Pancreas (tissue), 10 donors: ENCODE results near the gene SH3BGRL2. TPM values are rescaled to one million over a fixed set of nuclear protein-coding genes. Genes with fewer than 3 reads are reported as not detected.

ENCODE experiments used
- ATAC-seq, 4 donors: fragments of 200-7000 bp; cut with Tn5 transposase; one replicate each; pipeline versions ENCODE4 v1.8.0 to v1.9.1; 2020; ENCODE audit warnings: mild to moderate bottlenecking in 4 of 4, moderate library complexity in 4 of 4
- DNase-seq, 6 donors: peaks; one replicate each; pipeline ENCODE4 v3.0.0-alpha.2; 2020
- FAIRE-seq: peaks from 2 replicates; lab custom pipeline; 2012; peaks lifted over from hg19 to GRCh38; lab: Jason Lieb, UNC
- H3K27ac ChIP-seq, 4 donors: fragments of 200-600 bp; sonication (generic); 1 replicate in 3 of 4; 2 replicates in 1 of 4; pipeline versions ENCODE4 v1.5.0 to v1.8.0; 2020
- H3K27me3 ChIP-seq, 4 donors: fragments of 200-600 bp; one replicate each; pipeline ENCODE4 v1.8.0; 2021
- H3K36me3 ChIP-seq, 3 donors: fragments of 200-600 bp; sonication (generic) in 1 of 3; one replicate each; pipeline versions ENCODE4 v1.5.0 to v1.8.0; 2020 to 2021
- H3K4me1 ChIP-seq, 3 donors: fragments of 200-600 bp; one replicate each; pipeline ENCODE4 v1.8.0; 2021
- H3K4me3 ChIP-seq, 4 donors: fragments of 200-600 bp; sonication (generic) in 2 of 4; one replicate each; pipeline versions ENCODE4 v1.5.0 to v1.8.0; 2020 to 2021
- H3K9me3 ChIP-seq, 4 donors: fragments of 200-600 bp; one replicate each; pipeline ENCODE4 v1.8.0; 2021
- WGBS, 2 donors: extraction: QIAGEN DNeasy Blood & Tissue Kit; methylation state at CpG; one replicate each; pipeline ENCODE4 v1.1.7; 2013; 5-methylcytosine and 5-hydroxymethylcytosine counted together
- intact Hi-C, 3 donors: fragments of 100-400 bp; cut with DNase I; formaldehyde crosslinking; loops; one replicate each; pipeline versions ENCODE4 v1.11.1 to v1.14.2; 2022
- polyA plus RNA-seq, 2 donors: library from polyadenylated mRNA; stranded (reverse); fragments of 200-250 nt; gene quantifications; one replicate each; pipeline ENCODE4 v1.2.3, GENCODE V29; 2013
- total RNA-seq, 6 donors: library from RNA; stranded (reverse); fragmentation: NEBNext Ultra II Directional in 4 of 6; extraction: Animal tissue kit (Norgen Biotek cat#: 25700) in 4 of 6; gene quantifications; one replicate each; pipeline versions ENCODE4 v1.2.1 to v1.2.4, GENCODE V29; 2021 to 2023
- TF ChIP-seq, protein P1 (sequence below), 4 donors: fragments of 200-600 bp; sonication (generic) in 3 of 4; IDR thresholded peaks; one replicate each; pipeline versions ENCODE4 v1.5.0 to v1.8.0; 2021; ENCODE audit warnings: antibody characterized with exemption in 4 of 4
- donor health status: healthy with polysubstance abuse.
- donor health status: DM: no; HTN: no; CAD: no; lungs with moderate emphysema.
- donor health status: DM: no; HTN: no; CAD: no.
- donor health status: control.
- donor health status: control.
- donor health status: Bipolar disorder and iron deficiency.
- donor health status: DM: yes; HTN: yes; CAD: no.
- donor health status: DM: no; HTN: no; CAD: no.
- donor health status: DM: no; HTN: no; CAD: no.
- donor health status: DM: yes; HTN: yes; CAD: no.

Gene SH3BGRL2
- total RNA-seq: 10 to 100 TPM in 5 of 6 donors, 1 to 10 TPM in 1; 6.7 to 22.1 (median 12.1) TPM
- 10 to 100 TPM in 1 of 2 donors, 1 to 10 TPM in 1; 6.1 to 11.7 TPM for polyA plus RNA-seq

DNA sequence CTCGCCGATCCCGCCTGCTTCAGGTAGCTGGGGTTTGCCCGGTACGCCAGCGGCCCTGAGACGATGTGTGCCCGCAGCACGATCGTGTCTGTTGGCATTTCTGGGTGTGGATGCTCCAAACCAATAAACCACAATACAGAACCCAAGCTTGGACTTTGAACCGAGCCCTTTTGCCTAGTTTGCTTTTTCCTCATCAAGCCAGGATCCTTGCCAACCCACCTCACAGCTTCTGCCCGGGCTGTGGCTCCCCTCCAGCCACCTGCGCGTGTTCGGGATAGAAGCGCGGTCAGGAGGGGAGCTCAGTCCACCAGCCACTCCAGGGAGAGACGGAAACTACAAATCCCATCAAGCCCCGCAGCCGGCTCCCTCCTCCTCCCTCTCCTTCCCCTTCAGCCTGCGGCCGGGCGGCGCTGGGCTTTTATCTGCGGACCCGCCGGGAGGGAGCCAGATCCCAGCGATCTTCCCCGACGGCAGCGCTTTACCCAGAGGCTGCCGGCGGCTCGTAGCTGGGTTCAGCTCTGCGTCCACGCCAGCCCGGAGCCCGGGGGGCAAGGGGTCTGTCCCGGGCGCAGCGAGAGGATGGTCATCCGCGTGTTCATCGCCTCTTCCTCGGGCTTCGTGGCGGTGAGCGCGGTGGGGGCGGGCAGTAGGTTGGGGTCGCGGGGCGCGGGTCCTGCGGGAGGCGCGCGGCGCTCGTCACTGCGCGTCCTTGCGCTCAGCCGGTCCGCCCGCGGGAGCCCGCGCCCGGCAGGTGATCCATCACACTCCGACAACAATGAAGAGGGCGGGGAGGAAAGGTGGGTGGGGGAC lies at the start of gene SH3BGRL2:
TSS of gene SH3BGRL2 (plus strand) at position 447 of the 810 bp plus-strand sequence. CDS start at position 580, 133 bp downstream.
- Histone ChIP-seq H3K27ac (peak within 1 kb of the TSS; percentile 70 to 89 (median 87)), H3K27me3 (no peaks in the 10 kb centered on the region), H3K4me1 (peaks cover 8 to 23% (median 14%) of the 10 kb centered on the region in 3 donors), H3K9me3 (no peaks in the 10 kb centered on the region), H3K36me3 (no peaks in the 10 kb centered on the region), H3K4me3 (peak within 1 kb of the TSS; percentile 33 to 78 (median 76))
- TF ChIP-seq, protein P1, sequence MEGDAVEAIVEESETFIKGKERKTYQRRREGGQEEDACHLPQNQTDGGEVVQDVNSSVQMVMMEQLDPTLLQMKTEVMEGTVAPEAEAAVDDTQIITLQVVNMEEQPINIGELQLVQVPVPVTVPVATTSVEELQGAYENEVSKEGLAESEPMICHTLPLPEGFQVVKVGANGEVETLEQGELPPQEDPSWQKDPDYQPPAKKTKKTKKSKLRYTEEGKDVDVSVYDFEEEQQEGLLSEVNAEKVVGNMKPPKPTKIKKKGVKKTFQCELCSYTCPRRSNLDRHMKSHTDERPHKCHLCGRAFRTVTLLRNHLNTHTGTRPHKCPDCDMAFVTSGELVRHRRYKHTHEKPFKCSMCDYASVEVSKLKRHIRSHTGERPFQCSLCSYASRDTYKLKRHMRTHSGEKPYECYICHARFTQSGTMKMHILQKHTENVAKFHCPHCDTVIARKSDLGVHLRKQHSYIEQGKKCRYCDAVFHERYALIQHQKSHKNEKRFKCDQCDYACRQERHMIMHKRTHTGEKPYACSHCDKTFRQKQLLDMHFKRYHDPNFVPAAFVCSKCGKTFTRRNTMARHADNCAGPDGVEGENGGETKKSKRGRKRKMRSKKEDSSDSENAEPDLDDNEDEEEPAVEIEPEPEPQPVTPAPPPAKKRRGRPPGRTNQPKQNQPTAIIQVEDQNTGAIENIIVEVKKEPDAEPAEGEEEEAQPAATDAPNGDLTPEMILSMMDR (IDR thresholded peaks at IDR 0.05): no peak
- 0 to 1% methylated on average over 71 of the region's 72 CpGs for WGBS, 2 donors
- DNase-seq (peak; percentile 79 to 91 (median 86)), FAIRE-seq (no peak), ATAC-seq (peak; percentile 92 to 95 (median 94))
- intact Hi-C loops: no loop called here

DNA sequence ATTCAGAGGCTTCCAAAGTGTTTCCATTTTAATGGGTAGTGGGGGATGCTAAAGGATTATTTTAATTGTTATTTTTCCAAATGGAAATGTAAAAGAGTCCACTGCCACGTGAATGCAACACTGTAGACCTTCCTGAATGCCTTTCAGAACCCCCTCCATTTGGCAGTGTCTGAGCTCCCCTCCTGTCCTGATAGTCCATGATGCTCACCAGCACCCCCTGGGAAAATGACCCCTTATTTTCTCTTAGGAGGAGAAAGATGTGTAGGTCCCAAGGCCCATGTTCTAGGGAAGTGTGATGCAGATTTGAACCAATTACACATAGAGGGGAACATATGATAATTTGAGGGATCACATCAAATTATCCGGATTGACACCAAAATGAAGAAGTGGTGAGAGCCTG lies 46.8 kb upstream of the SH3BGRL2 start:
- ATAC-seq: no peak
- Histone ChIP-seq H3K4me3 (no peak overlapping the region), H3K9me3 (no peaks in the 10 kb centered on the region), H3K27ac (no peak overlapping the region), H3K4me1 (no peaks in the 10 kb centered on the region), H3K36me3 (no peaks in the 10 kb centered on the region), H3K27me3 (no peaks in the 10 kb centered on the region)
- FAIRE-seq: no peak
- intact Hi-C loops: no loop called here
- WGBS, 2 donors: 83 to 86% methylated on average over 2 of the region's 2 CpGs
- TF ChIP-seq, protein P1 (IDR thresholded peaks at IDR 0.05): no peak
- no peak for DNase-seq

DNA sequence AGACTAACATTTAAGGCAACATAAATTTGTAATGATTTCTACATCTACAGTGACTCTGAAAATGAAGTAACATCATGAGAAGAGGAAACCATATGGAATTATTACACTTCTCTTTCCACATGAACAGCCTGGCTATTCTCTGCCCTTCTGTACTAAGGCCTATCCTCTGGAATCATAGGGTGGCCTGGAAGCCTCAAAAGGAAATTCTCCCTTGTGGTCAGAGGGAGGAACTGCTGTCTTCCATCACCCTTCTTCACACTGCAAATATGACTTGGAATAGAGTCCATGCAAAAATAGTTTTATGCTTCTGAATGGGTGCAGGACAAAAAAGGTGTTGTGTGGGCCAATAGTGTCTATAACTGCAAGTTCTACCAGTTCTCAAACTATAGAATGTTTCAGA lies 44.6 kb upstream of the SH3BGRL2 start:
- no peaks in the 10 kb centered on the region for H3K27me3 ChIP-seq
- TF ChIP-seq, protein P1 (IDR thresholded peaks at IDR 0.05): peak in 3 of 4 donors; percentile 6 to 28 (median 21)
- DNase-seq (no peak), ATAC-seq (peak; percentile 63 to 82 (median 69)), FAIRE-seq (peak; percentile 34)
- no peaks in the 10 kb centered on the region for H3K4me1 ChIP-seq
- H3K27ac ChIP-seq: no peak overlapping the region
- no peaks in the 10 kb centered on the region for H3K36me3 ChIP-seq
- intact Hi-C loops: no loop called here
- no peaks in the 10 kb centered on the region for H3K9me3 ChIP-seq
- H3K4me3 ChIP-seq: no peak overlapping the region

DNA sequence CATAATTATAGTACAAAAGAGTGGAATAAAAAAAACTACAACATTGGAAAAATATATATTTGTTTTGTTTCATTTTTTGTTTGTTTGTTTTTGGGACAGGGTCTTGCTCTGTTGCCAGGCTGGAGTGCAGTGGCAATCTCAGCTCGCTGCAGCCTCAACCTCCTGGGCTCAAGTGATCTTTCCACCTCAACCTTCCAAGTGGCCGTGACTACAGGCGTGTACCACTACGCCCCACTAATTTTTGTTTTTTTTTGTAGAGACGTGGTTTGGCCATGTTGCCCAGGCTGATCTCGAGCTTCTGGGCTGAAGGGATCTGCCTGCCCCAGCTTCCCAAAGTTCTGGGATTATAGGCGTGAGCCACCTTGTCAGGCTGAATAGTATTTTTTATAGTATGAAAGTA lies 41.4 kb upstream of the SH3BGRL2 start:
- H3K4me3 ChIP-seq: no peak overlapping the region
- ATAC-seq (no peak), DNase-seq (no peak), FAIRE-seq (no peak)
- intact Hi-C loops: no loop called here
- H3K27me3 ChIP-seq: no peaks in the 10 kb centered on the region
- TF ChIP-seq, protein P1 (IDR thresholded peaks at IDR 0.05): no peak
- H3K4me1 ChIP-seq: no peaks in the 10 kb centered on the region
- WGBS, 2 donors: 83 to 84% methylated on average over 7 of the region's 7 CpGs
- no peaks in the 10 kb centered on the region for H3K36me3 ChIP-seq
- H3K27ac ChIP-seq: no peak overlapping the region
- H3K9me3 ChIP-seq: no peaks in the 10 kb centered on the region

DNA sequence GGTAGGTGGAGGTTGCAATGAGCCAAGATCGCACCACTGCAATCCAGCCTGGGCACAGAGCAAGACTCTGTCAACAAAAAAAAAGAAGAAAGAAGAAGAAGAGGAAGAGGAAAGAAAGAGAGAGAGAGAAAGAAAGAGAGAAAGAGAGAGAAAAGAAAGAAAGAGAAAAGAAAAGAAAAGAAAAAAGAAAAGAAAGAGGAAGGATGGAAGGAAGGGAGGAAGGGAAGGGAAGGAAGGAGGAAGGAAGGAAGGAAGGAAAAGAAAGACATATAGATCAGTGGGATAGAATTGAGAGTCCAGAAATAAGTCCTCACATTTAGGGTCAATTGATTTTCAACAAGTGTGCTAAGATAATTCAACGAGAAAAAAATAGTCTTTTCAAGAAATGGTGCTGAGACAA lies 34.0 kb upstream of the SH3BGRL2 start:
- Histone ChIP-seq H3K4me1 (peaks cover 15 to 29% (median 19%) of the 10 kb centered on the region in 3 donors), H3K9me3 (no peaks in the 10 kb centered on the region), H3K36me3 (no peaks in the 10 kb centered on the region), H3K27me3 (no peaks in the 10 kb centered on the region), H3K4me3 (no peak overlapping the region), H3K27ac (no peak overlapping the region)
- TF ChIP-seq, protein P1 (IDR thresholded peaks at IDR 0.05): no peak
- intact Hi-C loops: no loop called here
- DNase-seq (no peak), ATAC-seq (no peak), FAIRE-seq (no peak)
- WGBS, 2 donors: 96% methylated on average over 2 of the region's 2 CpGs
